HEK293 (cell line): ENCODE measurements around the gene C1orf226.

ENCODE experiments used
- CTCF ChIA-PET: fragments of 350-600 bp; formaldehyde crosslinking; extraction: SDS; loops from one replicate; lab custom pipeline; 2021; ENCODE audit warnings: antibody characterized with exemption; lab: Yijun Ruan, JAX
- POLR2A ChIA-PET: fragments of 300-600 bp; formaldehyde crosslinking; extraction: SDS; loops from one replicate; lab custom pipeline; 2020; ENCODE audit warnings: antibody characterized with exemption, inconsistent platforms; lab: Yijun Ruan, JAX
- H3K27ac ChIP-seq: fragments of 200-500 bp; sonication (Bioruptor generic); 2 replicates; pipeline ENCODE4 v1.5.1; 2014; ENCODE audit warnings: low read depth, low read length, control low read depth, inconsistent platforms; ENCODE audit errors: extremely low read depth
- H3K36me3 ChIP-seq, 2 experiments: fragments of 200-500 bp in 1 of 2; sonication (Bioruptor generic) in 1 of 2; 1 replicate in 1 of 2; 2 replicates in 1 of 2; pipeline ENCODE4 v1.5.1; 2014 to 2017; ENCODE audit warnings: inconsistent platforms in 2 of 2, low read length in 2 of 2; ENCODE audit not compliant: control insufficient read depth in 2 of 2, insufficient read depth in 1 of 2
- H3K4me1 ChIP-seq: fragments of 200-500 bp; sonication (Bioruptor generic); 2 replicates; pipeline ENCODE4 v1.5.1; 2014; ENCODE audit warnings: mild to moderate bottlenecking, low read length, inconsistent platforms; ENCODE audit not compliant: control insufficient read depth, insufficient read depth
- H3K4me3 ChIP-seq: 2 replicates; pipeline ENCODE4 v1.5.1; 2011; ENCODE audit warnings: low read depth, mild to moderate bottlenecking, control low read depth, low read length, moderate library complexity
- H3K9me3 ChIP-seq: fragments of 200-500 bp; sonication (Bioruptor generic); 2 replicates; pipeline ENCODE4 v1.5.1; 2014; ENCODE audit warnings: low read depth, low read length, inconsistent platforms; ENCODE audit not compliant: control insufficient read depth, insufficient read depth
- KLF16 ChIP-seq: fragments of 450-650 bp; formaldehyde crosslinking; IDR thresholded peaks from 2 replicates; pipeline ENCODE4 v1.5.1; 2017; ENCODE audit warnings: missing biosample characterization, missing genetic modification characterization
- SCRT2 ChIP-seq: fragments of 450-650 bp; formaldehyde crosslinking; IDR thresholded peaks from 2 replicates; pipeline ENCODE4 v1.5.1; 2016; ENCODE audit warnings: missing biosample characterization, missing genetic modification characterization
- TRIM28 ChIP-seq: IDR thresholded peaks from 2 replicates; pipeline ENCODE4 v1.6.1; 2011; ENCODE audit warnings: low read length, control low read depth, borderline replicate concordance
- ZNF140 ChIP-seq: fragments of 450-650 bp; formaldehyde crosslinking; IDR thresholded peaks from 2 replicates; pipeline ENCODE4 v1.5.1; 2016; ENCODE audit warnings: missing biosample characterization, missing genetic modification characterization
- ZNF292 ChIP-seq: fragments of 450-650 bp; formaldehyde crosslinking; IDR thresholded peaks from 2 replicates; pipeline ENCODE4 v1.5.1; 2016; ENCODE audit warnings: low read depth, missing biosample characterization, missing genetic modification characterization, borderline replicate concordance
- ZNF48 ChIP-seq: fragments of 450-650 bp; formaldehyde crosslinking; IDR thresholded peaks from 2 replicates; pipeline ENCODE4 v1.5.1; 2016; ENCODE audit warnings: missing biosample characterization, missing genetic modification characterization
- ZNF510 ChIP-seq: fragments of 450-650 bp; formaldehyde crosslinking; IDR thresholded peaks from 2 replicates; pipeline ENCODE4 v1.5.1; 2018; ENCODE audit warnings: mild to moderate bottlenecking, missing genetic modification characterization, missing biosample characterization; ENCODE audit not compliant: insufficient replicate concordance
- ZNF645 ChIP-seq: fragments of 450-650 bp; formaldehyde crosslinking; IDR thresholded peaks from 2 replicates; pipeline ENCODE4; 2016; ENCODE audit warnings: missing biosample characterization, missing genetic modification characterization
- ZNF670 ChIP-seq: fragments of 450-650 bp; formaldehyde crosslinking; IDR thresholded peaks from 2 replicates; pipeline ENCODE4 v1.5.1; 2016; ENCODE audit warnings: missing biosample characterization, missing genetic modification characterization, low read depth
- TF ChIP-seq, protein P1 (sequence below): fragments of 450-650 bp; formaldehyde crosslinking; IDR thresholded peaks from 2 replicates; pipeline ENCODE4 v1.5.1; 2016; ENCODE audit warnings: missing biosample characterization, missing genetic modification characterization, borderline replicate concordance
- TF ChIP-seq, protein P2 (sequence below): fragments of 450-650 bp; formaldehyde crosslinking; IDR thresholded peaks from 2 replicates; pipeline ENCODE4 v1.5.1; 2017; ENCODE audit warnings: missing biosample characterization, missing genetic modification characterization

C1orf226 gene

DNA sequence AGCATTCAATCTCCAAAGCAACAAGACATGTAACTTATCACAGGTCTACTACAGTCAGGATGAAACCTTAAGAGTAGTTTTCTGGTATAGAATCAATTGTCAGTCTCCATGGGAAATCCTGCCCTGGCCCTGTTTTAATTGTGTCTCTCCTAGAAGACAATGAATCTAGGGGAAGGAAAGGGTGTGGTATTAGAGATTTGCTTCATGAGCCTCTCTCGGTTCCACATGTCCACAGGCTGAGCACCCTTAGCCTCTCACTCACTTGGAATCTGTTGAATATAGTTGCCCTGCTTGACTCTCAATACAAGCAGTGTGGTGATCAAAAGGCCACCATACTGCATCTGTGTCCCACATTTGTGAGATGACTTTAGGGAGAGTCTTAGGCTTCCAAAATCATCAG lies 22.6 kb upstream of the C1orf226 start:
- TF ChIP-seq TRIM28, result no peak
- CTCF ChIA-PET, result interaction anchor here (1.4 kb wide), 1 partner anchor 303 kb away, joined by 3 read pairs; no protein-coding TSS in a partner anchor
- POLR2A ChIA-PET, result no interaction called here

DNA sequence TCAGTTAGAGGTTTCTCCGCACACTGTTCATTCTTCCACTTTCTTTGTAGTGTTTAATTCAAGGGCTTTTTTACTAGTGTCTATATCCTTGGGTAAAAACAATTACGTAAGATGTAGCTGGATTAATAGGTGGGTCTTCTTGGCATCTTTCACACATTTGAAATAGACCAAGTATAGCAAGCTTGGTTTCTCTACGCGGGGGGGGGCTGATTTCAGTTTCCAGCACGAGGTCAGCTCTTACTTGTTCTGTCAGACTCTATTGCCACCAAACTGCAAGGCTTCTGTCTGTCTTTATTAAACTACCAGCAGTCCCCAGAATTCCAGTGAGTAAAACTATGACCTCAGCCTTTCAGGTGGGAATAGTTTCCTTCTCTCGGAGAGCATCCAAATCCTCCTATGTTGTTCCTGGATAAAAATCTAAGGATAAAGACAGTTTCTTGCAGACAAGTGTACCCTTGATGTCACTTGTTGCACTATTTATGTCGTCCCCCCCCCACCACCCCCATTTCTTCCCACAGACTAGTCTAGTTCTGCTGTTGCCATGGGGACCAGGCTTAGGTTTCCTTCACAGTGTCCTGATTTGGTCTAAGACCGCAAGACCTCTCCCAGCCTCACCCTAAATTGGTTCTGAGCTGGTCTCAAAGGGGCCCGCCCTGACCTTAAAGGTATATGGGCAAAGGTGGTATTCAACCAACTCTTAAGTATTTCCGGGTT lies 21.8 kb upstream of the C1orf226 start:
- ChIA-PET CTCF (interaction anchor here (0.7 to 1.4 kb wide), 4 partner anchors 10 to 304 kb away, joined by 3 to 5 read pairs (median 3); no protein-coding TSS in a partner anchor), POLR2A (no interaction called here)
- no peak overlapping the region for H3K27ac ChIP-seq
- peaks cover 0 to 19% of the 10 kb centered on the region in 2 experiments; a peak in 1 of 3 replicates for H3K36me3 ChIP-seq
- no peak overlapping the region for H3K4me3 ChIP-seq
- H3K4me1 ChIP-seq, result no peaks in the 10 kb centered on the region
- H3K9me3 ChIP-seq, result no peaks in the 10 kb centered on the region
- TF ChIP-seq ZNF645 (tag by site-specific recombination) (no peak), ZNF292 (tag by site-specific recombination) (no peak), SCRT2 (0 out of 2 replicates have a peak, but pooled peaks have one; percentile 10), ZNF510 (no peak), ZNF670 (tag by site-specific recombination) (no peak)

More for the DNA sequence above, 22.6 kb upstream of the C1orf226 start:
- peaks cover 0 to 19% of the 10 kb centered on the region in 2 experiments; a peak in 1 of 3 replicates for H3K36me3 ChIP-seq
- no peak overlapping the region for H3K4me3 ChIP-seq
- H3K4me1 ChIP-seq, result no peaks in the 10 kb centered on the region
- no peak overlapping the region for H3K27ac ChIP-seq
- no peaks in the 10 kb centered on the region for H3K9me3 ChIP-seq

DNA sequence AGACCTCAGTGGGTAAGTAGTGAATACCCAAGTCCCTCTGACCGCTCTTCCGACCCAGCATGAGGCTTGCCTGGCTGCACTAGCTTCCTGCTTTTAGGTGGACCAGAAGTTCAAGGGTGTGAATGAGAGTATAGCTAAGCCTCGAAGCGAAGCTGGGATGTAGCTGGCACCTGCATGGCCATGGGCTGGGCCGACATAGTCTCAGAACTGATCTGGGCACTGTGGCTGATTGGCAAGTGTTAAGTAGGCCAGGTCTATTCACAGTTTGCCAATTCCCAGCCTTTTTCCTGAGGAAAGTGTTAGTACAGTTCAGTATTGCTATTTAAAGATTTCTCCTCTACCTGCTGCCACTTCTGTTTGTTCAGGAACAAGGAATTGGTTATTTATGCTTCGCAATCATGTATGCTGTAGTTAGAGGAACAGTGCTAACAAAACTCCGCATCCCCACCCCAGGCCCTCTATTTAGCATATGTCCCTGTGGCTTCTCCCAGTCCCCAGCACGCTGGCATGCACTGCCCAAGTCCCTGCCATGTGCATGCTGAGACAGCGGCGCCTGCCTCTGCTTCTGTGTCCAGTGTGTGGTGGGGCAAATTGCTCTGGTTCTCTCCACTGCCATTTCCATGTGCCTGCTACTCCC lies 21.2 kb upstream of the C1orf226 start:
- no peaks in the 10 kb centered on the region for H3K9me3 ChIP-seq
- TF ChIP-seq KLF16 (tag by site-specific recombination), result no peak
- no peak for TF ChIP-seq ZNF140
- TF ChIP-seq, protein P1, sequence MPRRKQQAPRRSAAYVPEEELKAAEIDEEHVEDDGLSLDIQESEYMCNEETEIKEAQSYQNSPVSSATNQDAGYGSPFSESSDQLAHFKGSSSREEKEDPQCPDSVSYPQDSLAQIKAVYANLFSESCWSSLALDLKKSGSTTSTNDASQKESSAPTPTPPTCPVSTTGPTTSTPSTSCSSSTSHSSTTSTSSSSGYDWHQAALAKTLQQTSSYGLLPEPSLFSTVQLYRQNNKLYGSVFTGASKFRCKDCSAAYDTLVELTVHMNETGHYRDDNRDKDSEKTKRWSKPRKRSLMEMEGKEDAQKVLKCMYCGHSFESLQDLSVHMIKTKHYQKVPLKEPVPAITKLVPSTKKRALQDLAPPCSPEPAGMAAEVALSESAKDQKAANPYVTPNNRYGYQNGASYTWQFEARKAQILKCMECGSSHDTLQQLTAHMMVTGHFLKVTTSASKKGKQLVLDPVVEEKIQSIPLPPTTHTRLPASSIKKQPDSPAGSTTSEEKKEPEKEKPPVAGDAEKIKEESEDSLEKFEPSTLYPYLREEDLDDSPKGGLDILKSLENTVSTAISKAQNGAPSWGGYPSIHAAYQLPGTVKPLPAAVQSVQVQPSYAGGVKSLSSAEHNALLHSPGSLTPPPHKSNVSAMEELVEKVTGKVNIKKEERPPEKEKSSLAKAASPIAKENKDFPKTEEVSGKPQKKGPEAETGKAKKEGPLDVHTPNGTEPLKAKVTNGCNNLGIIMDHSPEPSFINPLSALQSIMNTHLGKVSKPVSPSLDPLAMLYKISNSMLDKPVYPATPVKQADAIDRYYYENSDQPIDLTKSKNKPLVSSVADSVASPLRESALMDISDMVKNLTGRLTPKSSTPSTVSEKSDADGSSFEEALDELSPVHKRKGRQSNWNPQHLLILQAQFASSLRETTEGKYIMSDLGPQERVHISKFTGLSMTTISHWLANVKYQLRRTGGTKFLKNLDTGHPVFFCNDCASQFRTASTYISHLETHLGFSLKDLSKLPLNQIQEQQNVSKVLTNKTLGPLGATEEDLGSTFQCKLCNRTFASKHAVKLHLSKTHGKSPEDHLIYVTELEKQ (tag by site-specific recombination), result no peak
- TF ChIP-seq, protein P2, sequence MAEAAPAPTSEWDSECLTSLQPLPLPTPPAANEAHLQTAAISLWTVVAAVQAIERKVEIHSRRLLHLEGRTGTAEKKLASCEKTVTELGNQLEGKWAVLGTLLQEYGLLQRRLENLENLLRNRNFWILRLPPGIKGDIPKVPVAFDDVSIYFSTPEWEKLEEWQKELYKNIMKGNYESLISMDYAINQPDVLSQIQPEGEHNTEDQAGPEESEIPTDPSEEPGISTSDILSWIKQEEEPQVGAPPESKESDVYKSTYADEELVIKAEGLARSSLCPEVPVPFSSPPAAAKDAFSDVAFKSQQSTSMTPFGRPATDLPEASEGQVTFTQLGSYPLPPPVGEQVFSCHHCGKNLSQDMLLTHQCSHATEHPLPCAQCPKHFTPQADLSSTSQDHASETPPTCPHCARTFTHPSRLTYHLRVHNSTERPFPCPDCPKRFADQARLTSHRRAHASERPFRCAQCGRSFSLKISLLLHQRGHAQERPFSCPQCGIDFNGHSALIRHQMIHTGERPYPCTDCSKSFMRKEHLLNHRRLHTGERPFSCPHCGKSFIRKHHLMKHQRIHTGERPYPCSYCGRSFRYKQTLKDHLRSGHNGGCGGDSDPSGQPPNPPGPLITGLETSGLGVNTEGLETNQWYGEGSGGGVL (tag by site-specific recombination), result no peak
- TF ChIP-seq ZNF48 (tag by site-specific recombination), result no peak
- TF ChIP-seq SCRT2, result no peak
- no peaks in the 10 kb centered on the region for H3K4me1 ChIP-seq
- CTCF ChIA-PET, result interaction anchor here (0.7 to 1.4 kb wide), 3 partner anchors 9 to 304 kb away, joined by 3 to 5 read pairs (median 3); no protein-coding TSS in a partner anchor
- H3K27ac ChIP-seq, result no peak overlapping the region
- H3K4me3 ChIP-seq, result no peak overlapping the region
- H3K36me3 ChIP-seq, result peaks cover 0 to 17% of the 10 kb centered on the region in 2 experiments; a peak in 1 of 3 replicates
- POLR2A ChIA-PET, result no interaction called here
